ENCODE results near the gene CMC2. TPM values are rescaled to one million over a fixed set of nuclear protein-coding genes. Genes with fewer than 3 reads are reported as not detected.

The CMC2 gene
- total and polyA plus RNA-seq, 9 of the 15 experiments (the other 6 are each of a cell fraction or from before 2014, with no cell fraction given), result 122 to 501 (median 172) TPM

- TF ChIP-seq HINFP (tag; conservative IDR thresholded peaks at IDR 0.05; ENCODE audit: low read depth) (no peak), ATF6 (CRISPR knock-in tag; IDR thresholded peaks at IDR 0.05) (peak; percentile 95; the same call in 1 of the 2 replicates), GATAD2A (IDR thresholded peaks at IDR 0.05) (no peak), ZNF583 (CRISPR knock-in tag; IDR thresholded peaks at IDR 0.05) (0 out of 2 replicates have a peak, but pooled peaks have one; percentile 54), NR3C1 (CRISPR knock-in tag; IDR thresholded peaks at IDR 0.05) (no peak), HNRNPH1 (optimal IDR thresholded peaks at IDR 0.05; ENCODE audit: low read depth, low read length) (no peak), ZC3H4 (CRISPR knock-in tag; IDR thresholded peaks at IDR 0.05; ENCODE audit: borderline replicate concordance) (0 out of 2 replicates have a peak, but pooled peaks have one; percentile 13)
- TF ChIP-seq, protein P1, sequence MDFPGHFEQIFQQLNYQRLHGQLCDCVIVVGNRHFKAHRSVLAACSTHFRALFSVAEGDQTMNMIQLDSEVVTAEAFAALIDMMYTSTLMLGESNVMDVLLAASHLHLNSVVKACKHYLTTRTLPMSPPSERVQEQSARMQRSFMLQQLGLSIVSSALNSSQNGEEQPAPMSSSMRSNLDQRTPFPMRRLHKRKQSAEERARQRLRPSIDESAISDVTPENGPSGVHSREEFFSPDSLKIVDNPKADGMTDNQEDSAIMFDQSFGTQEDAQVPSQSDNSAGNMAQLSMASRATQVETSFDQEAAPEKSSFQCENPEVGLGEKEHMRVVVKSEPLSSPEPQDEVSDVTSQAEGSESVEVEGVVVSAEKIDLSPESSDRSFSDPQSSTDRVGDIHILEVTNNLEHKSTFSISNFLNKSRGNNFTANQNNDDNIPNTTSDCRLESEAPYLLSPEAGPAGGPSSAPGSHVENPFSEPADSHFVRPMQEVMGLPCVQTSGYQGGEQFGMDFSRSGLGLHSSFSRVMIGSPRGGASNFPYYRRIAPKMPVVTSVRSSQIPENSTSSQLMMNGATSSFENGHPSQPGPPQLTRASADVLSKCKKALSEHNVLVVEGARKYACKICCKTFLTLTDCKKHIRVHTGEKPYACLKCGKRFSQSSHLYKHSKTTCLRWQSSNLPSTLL (IDR thresholded peaks at IDR 0.05), result no peak
- TF ChIP-seq, protein P2, sequence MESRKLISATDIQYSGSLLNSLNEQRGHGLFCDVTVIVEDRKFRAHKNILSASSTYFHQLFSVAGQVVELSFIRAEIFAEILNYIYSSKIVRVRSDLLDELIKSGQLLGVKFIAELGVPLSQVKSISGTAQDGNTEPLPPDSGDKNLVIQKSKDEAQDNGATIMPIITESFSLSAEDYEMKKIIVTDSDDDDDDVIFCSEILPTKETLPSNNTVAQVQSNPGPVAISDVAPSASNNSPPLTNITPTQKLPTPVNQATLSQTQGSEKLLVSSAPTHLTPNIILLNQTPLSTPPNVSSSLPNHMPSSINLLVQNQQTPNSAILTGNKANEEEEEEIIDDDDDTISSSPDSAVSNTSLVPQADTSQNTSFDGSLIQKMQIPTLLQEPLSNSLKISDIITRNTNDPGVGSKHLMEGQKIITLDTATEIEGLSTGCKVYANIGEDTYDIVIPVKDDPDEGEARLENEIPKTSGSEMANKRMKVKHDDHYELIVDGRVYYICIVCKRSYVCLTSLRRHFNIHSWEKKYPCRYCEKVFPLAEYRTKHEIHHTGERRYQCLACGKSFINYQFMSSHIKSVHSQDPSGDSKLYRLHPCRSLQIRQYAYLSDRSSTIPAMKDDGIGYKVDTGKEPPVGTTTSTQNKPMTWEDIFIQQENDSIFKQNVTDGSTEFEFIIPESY (CRISPR knock-in tag; IDR thresholded peaks at IDR 0.05), result peak; percentile 43
Measured at GRCh38 chr16:81006813-81007695, at the start of gene CMC2, which contains the start of gene CENPN (continued).
